ENCODE results near the gene RASGEF1C. TPM values are rescaled to one million over a fixed set of nuclear protein-coding genes. Genes with fewer than 3 reads are reported as not detected.

The RASGEF1C gene
- total RNA-seq, 1 donor = not detected

- Histone ChIP-seq H3K4me3 (ENCODE audit: low read length) (no peak overlapping the region), H3K9me3 (ENCODE audit: low read depth, low read length) (no peaks in the 10 kb centered on the region), H3K27me3 (ENCODE audit: insufficient read depth, low read length) (peaks cover 18% of the 10 kb centered on the region), H3K4me1 (ENCODE audit: insufficient read depth, low read length) (peaks cover 6% of the 10 kb centered on the region)
These were observed 4.7 kb downstream of the RASGEF1C start for GRCh38 chr5:180204276-180204819.

- H3K27me3 ChIP-seq (ENCODE audit: insufficient read depth, low read length) = peaks cover 13% of the 10 kb centered on the region
- H3K4me3 ChIP-seq (ENCODE audit: low read length) = no peak overlapping the region
- no peaks in the 10 kb centered on the region for H3K9me3 ChIP-seq (ENCODE audit: low read depth, low read length)
These were observed 6.0 kb downstream of the RASGEF1C start for GRCh38 chr5:180202939-180203573.

GRCh38 chr5:180201051-180201987 lies 7.7 kb downstream of the RASGEF1C start:
- no peaks in the 10 kb centered on the region for H3K4me1 ChIP-seq (ENCODE audit: insufficient read depth, low read length)
- H3K9me3 ChIP-seq (ENCODE audit: low read depth, low read length) = no peaks in the 10 kb centered on the region
- H3K4me3 ChIP-seq (ENCODE audit: low read length) = no peak overlapping the region
- no peaks in the 10 kb centered on the region for H3K27me3 ChIP-seq (ENCODE audit: insufficient read depth, low read length)

More at GRCh38 chr5:180202939-180203573, 6.0 kb downstream of the RASGEF1C start:
- H3K4me1 ChIP-seq (ENCODE audit: insufficient read depth, low read length) = no peaks in the 10 kb centered on the region

- Histone ChIP-seq H3K4me3 (ENCODE audit: low read length) (no peak overlapping the region), H3K27me3 (ENCODE audit: insufficient read depth, low read length) (no peaks in the 10 kb centered on the region), H3K9me3 (ENCODE audit: low read depth, low read length) (no peaks in the 10 kb centered on the region), H3K4me1 (ENCODE audit: insufficient read depth, low read length) (no peaks in the 10 kb centered on the region)
These were observed 9.6 kb downstream of the RASGEF1C start for GRCh38 chr5:180199390-180199789.

- Histone ChIP-seq H3K4me3 (ENCODE audit: low read length) (no peak overlapping the region), H3K4me1 (ENCODE audit: insufficient read depth, low read length) (no peaks in the 10 kb centered on the region)
These were observed 10.8 kb downstream of the RASGEF1C start for GRCh38 chr5:180198208-180198607.

GRCh38 chr5:180197016-180197702 lies 11.9 kb downstream of the RASGEF1C start:
- H3K4me3 ChIP-seq (ENCODE audit: low read length) = no peak overlapping the region
- H3K27me3 ChIP-seq (ENCODE audit: insufficient read depth, low read length) = no peaks in the 10 kb centered on the region
- no peaks in the 10 kb centered on the region for H3K4me1 ChIP-seq (ENCODE audit: insufficient read depth, low read length)
- H3K9me3 ChIP-seq (ENCODE audit: low read depth, low read length) = no peaks in the 10 kb centered on the region

More at GRCh38 chr5:180198208-180198607, 10.8 kb downstream of the RASGEF1C start:
- Histone ChIP-seq H3K27me3 (ENCODE audit: insufficient read depth, low read length) (no peaks in the 10 kb centered on the region), H3K9me3 (ENCODE audit: low read depth, low read length) (no peaks in the 10 kb centered on the region)

- Histone ChIP-seq H3K4me3 (ENCODE audit: low read length) (no peak overlapping the region), H3K27me3 (ENCODE audit: insufficient read depth, low read length) (no peaks in the 10 kb centered on the region), H3K9me3 (ENCODE audit: low read depth, low read length) (no peaks in the 10 kb centered on the region), H3K4me1 (ENCODE audit: insufficient read depth, low read length) (no peaks in the 10 kb centered on the region)
These were observed 14.3 kb downstream of the RASGEF1C start for GRCh38 chr5:180194410-180195345.

- Histone ChIP-seq H3K4me1 (ENCODE audit: insufficient read depth, low read length) (no peaks in the 10 kb centered on the region), H3K9me3 (ENCODE audit: low read depth, low read length) (no peaks in the 10 kb centered on the region), H3K4me3 (ENCODE audit: low read length) (no peak overlapping the region), H3K27me3 (ENCODE audit: insufficient read depth, low read length) (no peaks in the 10 kb centered on the region)
These were observed 15.1 kb downstream of the RASGEF1C start for GRCh38 chr5:180193749-180194375.

- no peaks in the 10 kb centered on the region for H3K9me3 ChIP-seq (ENCODE audit: low read depth, low read length)
- no peaks in the 10 kb centered on the region for H3K4me1 ChIP-seq (ENCODE audit: insufficient read depth, low read length)
- no peak overlapping the region for H3K4me3 ChIP-seq (ENCODE audit: low read length)
- H3K27me3 ChIP-seq (ENCODE audit: insufficient read depth, low read length) = no peaks in the 10 kb centered on the region
These were observed 17.3 kb downstream of the RASGEF1C start for GRCh38 chr5:180191716-180192115.

- Histone ChIP-seq H3K27me3 (ENCODE audit: insufficient read depth, low read length) (no peaks in the 10 kb centered on the region), H3K4me1 (ENCODE audit: insufficient read depth, low read length) (no peaks in the 10 kb centered on the region), H3K9me3 (ENCODE audit: low read depth, low read length) (no peaks in the 10 kb centered on the region), H3K4me3 (ENCODE audit: low read length) (no peak overlapping the region)
These were observed 21.2 kb downstream of the RASGEF1C start for GRCh38 chr5:180187767-180188166.

- no peaks in the 10 kb centered on the region for H3K27me3 ChIP-seq (ENCODE audit: insufficient read depth, low read length)
- H3K4me3 ChIP-seq (ENCODE audit: low read length) = no peak overlapping the region
- H3K9me3 ChIP-seq (ENCODE audit: low read depth, low read length) = no peaks in the 10 kb centered on the region
- no peaks in the 10 kb centered on the region for H3K4me1 ChIP-seq (ENCODE audit: insufficient read depth, low read length)
These were observed 28.2 kb downstream of the RASGEF1C start for GRCh38 chr5:180180846-180181245.

- Histone ChIP-seq H3K9me3 (ENCODE audit: low read depth, low read length) (no peaks in the 10 kb centered on the region), H3K4me1 (ENCODE audit: insufficient read depth, low read length) (no peaks in the 10 kb centered on the region), H3K27me3 (ENCODE audit: insufficient read depth, low read length) (no peaks in the 10 kb centered on the region), H3K4me3 (ENCODE audit: low read length) (no peak overlapping the region)
These were observed 28.6 kb downstream of the RASGEF1C start for GRCh38 chr5:180180421-180180820.

GRCh38 chr5:180179442-180180420 lies 29.3 kb downstream of the RASGEF1C start:
- Histone ChIP-seq H3K27me3 (ENCODE audit: insufficient read depth, low read length) (no peaks in the 10 kb centered on the region), H3K4me1 (ENCODE audit: insufficient read depth, low read length) (no peaks in the 10 kb centered on the region), H3K4me3 (ENCODE audit: low read length) (no peak overlapping the region), H3K9me3 (ENCODE audit: low read depth, low read length) (no peaks in the 10 kb centered on the region)

All from mononuclear cell (primary cell).